ENCODE measurements around the gene LSS.

Gene LSS

GRCh38 chr21:46228345-46229051 is at the start of gene LSS:
Gene LSS, minus strand, starts transcription at chr21:46228774. Its CDS starts 29 bp downstream, at chr21:46228745.
- DNase-seq (ENCODE audit: low read depth) = peak; percentile 89

DNA sequence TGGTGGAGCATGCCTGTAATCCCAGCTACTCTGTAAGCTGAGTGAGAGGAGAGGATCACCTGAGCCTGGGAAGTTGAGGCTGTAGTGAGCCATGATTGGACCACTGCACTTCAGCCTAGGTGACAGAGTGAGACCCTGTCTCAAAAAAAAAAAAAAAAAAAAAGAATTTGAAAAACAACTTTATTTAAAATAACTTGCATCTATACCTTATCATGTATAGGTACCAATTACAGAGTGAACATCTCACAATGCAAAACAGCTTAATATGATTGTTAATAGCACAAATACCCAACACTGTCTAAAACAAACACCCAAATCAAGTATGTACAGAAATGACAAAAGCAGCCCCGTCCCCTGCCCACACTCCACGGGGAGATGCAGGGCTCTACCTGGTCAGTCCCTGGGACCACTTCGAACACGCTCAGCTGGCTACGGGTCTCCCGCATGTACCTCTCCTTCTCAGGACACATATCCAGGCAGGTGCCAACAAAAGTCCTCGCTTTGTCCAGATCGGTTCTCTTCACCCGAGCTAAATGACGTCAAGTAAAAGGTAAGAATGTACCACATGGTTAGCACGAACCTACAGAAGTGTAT is 46.3 kb upstream of the LSS start:
- no peak for DNase-seq (ENCODE audit: low read depth)

- no peak for DNase-seq (ENCODE audit: low read depth)
These were observed 44.8 kb upstream of the LSS start for GRCh38 chr21:46273341-46273740.

GRCh38 chr21:46269466-46269865 is 40.9 kb upstream of the LSS start:
- no peak for DNase-seq (ENCODE audit: low read depth)

DNA sequence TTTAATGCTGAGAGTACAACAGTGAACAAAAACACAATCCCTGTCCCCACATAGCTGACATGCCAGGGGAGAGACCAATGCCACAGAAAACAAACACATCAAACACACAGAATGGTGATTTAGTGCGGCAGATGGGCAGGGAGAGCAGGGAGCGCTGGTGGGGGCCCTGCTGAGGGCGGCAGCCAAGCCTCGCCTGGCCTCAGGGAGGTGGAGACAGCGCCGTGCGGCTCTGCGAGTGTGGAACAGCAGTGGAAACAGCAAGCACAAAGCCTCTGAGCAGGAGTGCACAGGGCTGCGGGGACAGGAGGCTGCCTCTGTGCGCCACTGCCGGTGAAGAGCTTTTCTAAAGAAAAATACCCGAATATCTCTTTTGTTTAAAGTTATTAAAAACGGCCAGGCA is 39.8 kb upstream of the LSS start:
- no peak for DNase-seq (ENCODE audit: low read depth)

DNA sequence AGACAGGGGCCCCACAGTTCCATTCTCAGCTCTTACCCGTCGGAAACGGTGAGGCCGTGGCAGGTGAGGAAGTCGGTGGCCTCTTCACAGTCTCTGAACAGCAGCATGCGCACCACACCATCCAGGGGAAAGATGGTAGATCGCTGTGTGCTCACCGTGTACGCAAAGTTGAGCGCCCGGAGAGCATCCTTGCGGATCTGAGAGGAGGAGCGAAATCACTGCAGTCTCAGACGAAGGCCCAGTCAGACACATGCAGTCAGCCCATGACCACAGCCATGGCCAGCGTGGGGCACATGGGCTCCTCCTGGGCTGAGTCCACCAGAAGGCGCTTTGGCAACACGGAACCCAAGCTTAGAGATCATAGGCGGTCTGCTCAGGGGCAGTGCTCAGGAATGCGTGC is 38.4 kb upstream of the LSS start:
- DNase-seq (ENCODE audit: low read depth) = no peak

- no peak for DNase-seq (ENCODE audit: low read depth)
These were observed 37.4 kb upstream of the LSS start for GRCh38 chr21:46265736-46266525.

GRCh38 chr21:46264690-46265144 is 36.1 kb upstream of the LSS start:
- no peak for DNase-seq (ENCODE audit: low read depth)

GRCh38 chr21:46264046-46264689 is 35.6 kb upstream of the LSS start:
- no peak for DNase-seq (ENCODE audit: low read depth)

DNA sequence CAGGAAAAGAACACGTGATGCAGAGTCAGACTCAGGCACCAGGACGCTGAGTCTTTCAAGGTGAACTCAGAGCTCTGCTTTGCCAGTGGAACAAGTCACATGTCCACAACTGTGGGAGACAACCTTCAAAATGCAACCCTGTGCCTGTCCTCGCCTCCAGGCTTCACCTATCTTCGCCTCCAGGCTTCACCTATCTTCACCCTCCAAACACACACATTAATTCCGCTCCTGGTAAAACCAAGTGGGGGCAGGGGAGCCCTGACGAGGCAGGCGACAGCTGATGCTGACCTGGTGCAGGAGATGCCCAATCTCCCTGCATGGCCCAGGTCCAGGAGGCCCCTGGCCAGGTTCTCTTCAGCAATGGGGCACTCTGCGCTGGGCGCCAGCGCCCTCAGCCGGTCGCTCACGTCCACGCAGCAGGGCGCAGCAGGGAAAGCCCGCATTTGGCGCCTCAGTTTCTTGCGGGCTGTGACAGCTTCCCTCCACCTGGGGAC is 28.0 kb upstream of the LSS start:
- no peak for DNase-seq (ENCODE audit: low read depth)

- no peak for DNase-seq (ENCODE audit: low read depth)
These were observed 27.3 kb upstream of the LSS start for GRCh38 chr21:46255758-46256337.

GRCh38 chr21:46255166-46255565 is 26.6 kb upstream of the LSS start:
- no peak for DNase-seq (ENCODE audit: low read depth)

- DNase-seq (ENCODE audit: low read depth) = no peak
These were observed 25.8 kb upstream of the LSS start for GRCh38 chr21:46254208-46254975.

DNA sequence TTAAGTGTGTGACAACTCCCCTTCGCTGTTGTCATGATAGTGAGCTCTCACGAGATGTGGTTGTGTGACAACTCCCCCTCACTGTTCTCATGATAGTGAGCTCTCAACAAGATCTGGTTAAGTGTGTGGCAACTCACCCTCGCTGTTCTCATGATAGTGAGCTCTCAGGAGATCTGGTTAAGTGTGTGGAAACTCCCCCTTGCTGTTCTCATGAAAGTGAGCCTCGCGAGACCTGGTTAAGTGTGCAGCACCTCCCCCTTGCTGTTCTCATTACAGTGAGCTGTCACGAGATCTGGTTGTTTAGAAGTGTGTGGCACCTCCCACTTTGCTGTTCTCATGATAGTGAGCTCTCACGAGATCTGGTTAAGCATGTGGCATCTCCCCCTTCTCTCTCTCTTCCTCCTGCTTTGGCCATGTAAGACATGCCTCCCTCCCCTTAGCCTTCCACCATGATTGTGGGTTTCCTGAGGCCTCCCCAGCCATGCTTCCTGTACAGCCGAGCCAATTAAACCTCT is 25.1 kb upstream of the LSS start:
- no peak for DNase-seq (ENCODE audit: low read depth)

GRCh38 chr21:46252840-46253239 is 24.3 kb upstream of the LSS start:
- no peak for DNase-seq (ENCODE audit: low read depth)

DNA sequence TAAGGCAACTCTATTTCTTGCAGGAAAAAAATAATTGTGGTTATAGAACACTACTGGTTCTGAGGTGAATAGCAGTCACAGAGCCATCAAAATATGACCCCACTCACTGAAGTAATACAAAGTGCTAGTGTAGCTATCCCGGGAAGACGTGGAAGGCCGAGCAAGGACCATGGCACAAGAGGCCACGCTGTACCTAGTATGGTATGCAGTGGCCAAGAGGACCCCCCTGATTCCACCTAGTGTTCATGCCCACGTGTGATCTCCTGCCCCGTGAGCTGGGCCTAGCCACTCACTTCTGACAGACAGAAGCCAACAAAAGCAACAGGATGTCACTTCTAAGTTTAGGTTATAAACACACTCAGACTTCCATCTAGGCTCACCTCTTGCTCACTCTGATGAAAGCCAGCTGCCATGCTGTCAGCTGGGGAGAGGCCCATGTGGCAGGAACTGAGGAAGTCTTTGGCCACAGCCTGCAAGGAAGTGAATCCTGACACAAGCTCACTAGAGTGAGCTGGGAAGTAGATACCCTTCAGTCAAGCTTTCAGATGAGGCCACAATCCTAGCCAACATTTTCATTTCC is 21.7 kb upstream of the LSS start:
- DNase-seq (ENCODE audit: low read depth) = no peak

GRCh38 chr21:46248827-46249226 is 20.3 kb upstream of the LSS start:
- no peak for DNase-seq (ENCODE audit: low read depth)

- no peak for DNase-seq (ENCODE audit: low read depth)
These were observed 19.8 kb upstream of the LSS start for GRCh38 chr21:46248422-46248782.

DNA sequence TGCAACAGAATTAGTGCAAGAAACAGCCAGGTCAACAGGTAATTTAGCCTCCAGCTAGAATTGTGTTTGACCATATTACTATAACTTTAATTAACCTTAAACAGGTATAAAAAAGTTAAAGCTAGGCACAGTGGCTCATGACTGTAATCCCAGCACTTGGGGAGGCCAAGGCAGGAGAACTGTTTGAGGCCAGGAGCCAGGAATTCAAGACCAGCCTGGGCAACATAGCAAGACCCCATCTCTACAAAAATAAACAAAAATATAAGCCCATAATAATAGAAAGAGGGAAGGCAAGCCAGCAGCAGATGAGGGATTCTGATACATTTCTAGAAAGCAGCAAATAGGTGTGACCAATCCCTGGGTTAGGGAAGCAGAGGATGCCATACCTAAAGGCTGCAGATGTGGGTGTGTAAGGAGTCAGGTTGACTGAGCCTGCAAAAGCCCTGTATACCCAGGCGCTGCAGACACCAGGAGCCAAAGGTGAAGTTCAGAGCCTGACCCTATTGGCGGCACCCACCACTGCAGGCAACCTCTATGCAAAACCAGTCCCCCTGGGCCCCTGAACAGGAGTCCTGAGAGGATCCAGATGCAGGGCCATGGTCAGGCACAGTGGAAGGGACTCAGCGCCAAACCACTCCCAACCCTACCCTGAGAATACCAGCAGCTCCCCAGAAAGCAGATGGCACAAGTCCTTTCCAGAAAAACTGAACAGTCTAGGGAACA is 19.3 kb upstream of the LSS start:
- no peak for DNase-seq (ENCODE audit: low read depth)

GRCh38 chr21:46246345-46246744 is 17.8 kb upstream of the LSS start:
- no peak for DNase-seq (ENCODE audit: low read depth)

Measured in stimulated activated CD8-positive, alpha-beta memory T cell treated with anti-CD3 and anti-CD28 coated beads, Interleukin-15, amount 100 ng/mL, for 24 hours (primary cell).